ENCODE results near the gene LPIN1. TPM values are rescaled to one million over a fixed set of nuclear protein-coding genes. Genes with fewer than 3 reads are reported as not detected.

Gene LPIN1
- total RNA-seq, 1 experiment from 2014 or later: 43.1 TPM

GRCh38 chr2:11748018-11748860 lies 1.8 kb downstream of the LPIN1 start:
- Histone ChIP-seq H3F3A (ENCODE audit: insufficient read depth, low read depth) (peaks cover 41% of the 10 kb centered on the region), H3K27ac (no peak overlapping the region)
- BruUV-seq (replicated peaks): no TSS peak

GRCh38 chr2:11748861-11749645 lies 2.6 kb downstream of the LPIN1 start:
- H2AFZ ChIP-seq: no peak overlapping the region
- no peak overlapping the region for H3K27ac ChIP-seq
- no peak for DNase-seq
- peaks cover 88% of the 10 kb centered on the region for H3K4me1 ChIP-seq (replicated peaks; ENCODE audit: insufficient read depth)
- TF ChIP-seq EZH2 (IDR thresholded peaks at IDR 0.05; ENCODE audit: low read depth): no peak
- ChIA-PET CTCF (no interaction called here), POLR2A (ENCODE audit: unreplicated experiment) (interaction anchor here (0.5 kb wide), 1 partner anchor 30 kb away, joined by 10 read pairs; no protein-coding TSS in a partner anchor)
- no peaks in the 10 kb centered on the region for H3K36me3 ChIP-seq (ENCODE audit: low read depth)
- H3K4me2 ChIP-seq: peak overlapping the region; percentile 89; the same call in 1 of the 2 replicates
- H3F3A ChIP-seq (ENCODE audit: insufficient read depth, low read depth): peaks cover 45% of the 10 kb centered on the region
- peak overlapping the region; percentile 62; the same call in 1 of the 2 replicates for H3K4me3 ChIP-seq
- no peaks in the 10 kb centered on the region for H3K9me2 ChIP-seq (ENCODE audit: insufficient read depth)
- intact Hi-C loops (cut with micrococcal nuclease; ENCODE audit: unreplicated experiment): no loop called here
- no peaks in the 10 kb centered on the region for H3K27me3 ChIP-seq (ENCODE audit: insufficient read depth, low read depth)
- no TSS peak for BruUV-seq (replicated peaks)
- peaks cover 29% of the 10 kb centered on the region for H4K20me1 ChIP-seq (ENCODE audit: insufficient read depth)
- H3K9me3 ChIP-seq (ENCODE audit: insufficient read depth, low read depth): no peaks in the 10 kb centered on the region
- H3K79me2 ChIP-seq (ENCODE audit: low read depth): peaks cover 65% of the 10 kb centered on the region

More at GRCh38 chr2:11748018-11748860, 1.8 kb downstream of the LPIN1 start:
- H3K27me3 ChIP-seq (ENCODE audit: insufficient read depth, low read depth): no peaks in the 10 kb centered on the region
- DNase-seq: no peak
- peak overlapping the region; percentile 62 for H3K4me3 ChIP-seq
- CTCF ChIA-PET: no interaction called here
- H3K4me2 ChIP-seq: peak overlapping the region; percentile 89
- POLR2A ChIA-PET (ENCODE audit: unreplicated experiment): no interaction called here
- no peaks in the 10 kb centered on the region for H3K36me3 ChIP-seq (ENCODE audit: low read depth)
- no peak overlapping the region for H2AFZ ChIP-seq
- H3K9me3 ChIP-seq (ENCODE audit: insufficient read depth, low read depth): no peaks in the 10 kb centered on the region
- peaks cover 85% of the 10 kb centered on the region for H3K4me1 ChIP-seq (replicated peaks; ENCODE audit: insufficient read depth)
- peaks cover 24% of the 10 kb centered on the region for H4K20me1 ChIP-seq (ENCODE audit: insufficient read depth)
- intact Hi-C loops (cut with micrococcal nuclease; ENCODE audit: unreplicated experiment): no loop called here
- no peaks in the 10 kb centered on the region for H3K9me2 ChIP-seq (ENCODE audit: insufficient read depth)
- TF ChIP-seq EZH2 (IDR thresholded peaks at IDR 0.05; ENCODE audit: low read depth) (no peak), CTCF (conservative IDR thresholded peaks at IDR 0.05) (no peak)
- peaks cover 64% of the 10 kb centered on the region for H3K79me2 ChIP-seq (ENCODE audit: low read depth)

GRCh38 chr2:11749646-11750349 lies 3.4 kb downstream of the LPIN1 start:
- H3K4me1 ChIP-seq (replicated peaks; ENCODE audit: insufficient read depth): peaks cover 89% of the 10 kb centered on the region
- H4K20me1 ChIP-seq (ENCODE audit: insufficient read depth): peaks cover 29% of the 10 kb centered on the region
- H3K27ac ChIP-seq: no peak overlapping the region
- no peak overlapping the region for H3K4me3 ChIP-seq
- H3K27me3 ChIP-seq (ENCODE audit: insufficient read depth, low read depth): no peaks in the 10 kb centered on the region
- no peak overlapping the region for H2AFZ ChIP-seq
- intact Hi-C loops (cut with micrococcal nuclease; ENCODE audit: unreplicated experiment): no loop called here
- H3F3A ChIP-seq (ENCODE audit: insufficient read depth, low read depth): peaks cover 46% of the 10 kb centered on the region
- POLR2A ChIA-PET (ENCODE audit: unreplicated experiment): interaction anchor here (0.5 kb wide), 2 partner anchors 31 to 1389 kb away, joined by 5 to 10 read pairs; no protein-coding TSS in a partner anchor
- peak overlapping the region; percentile 89 for H3K4me2 ChIP-seq
- H3K79me2 ChIP-seq (ENCODE audit: low read depth): peaks cover 69% of the 10 kb centered on the region
- no peaks in the 10 kb centered on the region for H3K36me3 ChIP-seq (ENCODE audit: low read depth)
- CTCF ChIA-PET: no interaction called here
- no peak for DNase-seq
- TF ChIP-seq EZH2 (IDR thresholded peaks at IDR 0.05; ENCODE audit: low read depth) (no peak), CTCF (conservative IDR thresholded peaks at IDR 0.05) (no peak)
- BruUV-seq (replicated peaks): no TSS peak
- H3K9me3 ChIP-seq (ENCODE audit: insufficient read depth, low read depth): no peaks in the 10 kb centered on the region
- H3K9me2 ChIP-seq (ENCODE audit: insufficient read depth): no peaks in the 10 kb centered on the region

Data from PC-9 (cell line).